IPS DF 6.9 (cell line): Measurements from ENCODE around the gene HACD3.

ENCODE experiments used
- DNase-seq: peaks from one replicate; pipeline ENCODE4 v3.0.0-alpha.2; 2013; ENCODE audit warnings: low read depth, low spot score
- H3K27ac ChIP-seq: one replicate; pipeline ENCODE4 v1.5.1; 2013; ENCODE audit warnings: low read length, control low read depth
- H3K27me3 ChIP-seq: 2 replicates; pipeline ENCODE4 v1.6.1; 2013; ENCODE audit warnings: mild to moderate bottlenecking, low read length; ENCODE audit not compliant: control insufficient read depth, insufficient read depth
- H3K36me3 ChIP-seq: 2 replicates; pipeline ENCODE4 v1.6.1; 2013; ENCODE audit warnings: low read length; ENCODE audit not compliant: control insufficient read depth, insufficient read depth
- H3K4me1 ChIP-seq: 2 replicates; pipeline ENCODE4 v1.6.1; 2013; ENCODE audit warnings: low read length; ENCODE audit not compliant: control insufficient read depth, insufficient read depth
- H3K4me3 ChIP-seq: 2 replicates; pipeline ENCODE4 v1.5.1; 2013; ENCODE audit warnings: mild to moderate bottlenecking, low read length
- H3K9me3 ChIP-seq: 2 replicates; pipeline ENCODE4 v1.6.1; 2013; ENCODE audit warnings: low read length, inconsistent platforms; ENCODE audit not compliant: control insufficient read depth, insufficient read depth
- WGBS: extraction: QIAGEN DNeasy Blood & Tissue Kit; methylation state at CpG from one replicate; pipeline ENCODE4 v1.1.7; 2013; ENCODE audit warnings: mixed read lengths, missing lambda C conversion rate; ENCODE audit not compliant: insufficient read length, insufficient coverage; 5-methylcytosine and 5-hydroxymethylcytosine counted together

HACD3 gene

DNA sequence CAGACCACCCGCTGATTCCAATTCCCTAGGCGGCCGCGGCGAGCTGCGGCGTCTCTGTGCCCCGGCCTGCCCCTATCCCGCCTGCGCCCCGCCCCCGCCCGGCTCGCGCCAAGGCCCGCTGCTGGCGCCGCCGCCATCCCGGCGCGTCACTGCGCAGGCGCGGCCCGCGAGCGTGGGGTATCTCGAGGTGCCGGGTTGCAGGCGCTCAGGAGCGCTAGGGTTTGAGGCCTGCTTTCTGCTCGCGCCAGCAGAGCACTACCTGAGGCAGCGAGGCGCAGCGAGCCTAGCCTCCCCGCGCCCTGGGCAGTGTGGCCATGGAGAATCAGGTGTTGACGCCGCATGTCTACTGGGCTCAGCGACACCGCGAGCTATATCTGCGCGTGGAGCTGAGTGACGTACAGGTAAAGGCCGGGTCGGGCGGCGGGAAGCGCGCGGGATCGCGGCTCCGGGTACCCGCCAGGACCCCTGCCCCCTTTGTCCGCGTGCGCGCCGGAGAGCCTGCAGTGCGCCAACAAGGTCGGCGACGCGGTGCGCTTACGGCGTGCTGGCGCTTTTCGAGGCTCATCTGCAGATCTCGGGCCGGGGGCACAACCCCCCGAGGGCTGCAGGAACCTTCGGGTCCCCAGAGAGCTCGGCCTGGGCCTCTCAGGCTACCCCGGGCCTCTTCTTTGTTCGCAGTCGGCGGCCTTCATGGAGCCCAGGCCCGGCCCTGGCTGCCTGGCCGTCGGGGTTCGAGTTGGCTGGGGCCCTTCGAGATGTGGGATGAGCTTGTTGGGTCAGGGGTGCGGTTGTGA, at the start of gene HACD3:
TSS of gene HACD3 (plus strand) at position 146 of the 794 bp plus-strand sequence. CDS start at position 315, 169 bp downstream.
- Histone ChIP-seq H3K4me3 (peak within 1 kb of the TSS; percentile 70), H3K4me1 (no peaks in the 10 kb centered on the region), H3K27ac (no peak within 1 kb of the TSS), H3K27me3 (no peaks in the 10 kb centered on the region), H3K9me3 (no peaks in the 10 kb centered on the region), H3K36me3 (no peaks in the 10 kb centered on the region)
- DNase-seq, result peak; percentile 54
- WGBS, result no CpG with 5 or more reads among the region's 88 CpGs

- DNase-seq, result no peak
- WGBS, result no CpG with 5 or more reads among the region's 4 CpGs
- Histone ChIP-seq H3K4me3 (no peak overlapping the region), H3K27ac (no peak overlapping the region), H3K4me1 (no peaks in the 10 kb centered on the region), H3K27me3 (no peaks in the 10 kb centered on the region), H3K9me3 (no peaks in the 10 kb centered on the region), H3K36me3 (no peaks in the 10 kb centered on the region; the same call in 1 of the 2 replicates)
Measured at GRCh38 chr15:65484876-65485275, 45.4 kb upstream of the HACD3 start.

- Histone ChIP-seq H3K9me3 (no peaks in the 10 kb centered on the region), H3K36me3 (peaks cover 8% of the 10 kb centered on the region), H3K27ac (no peak overlapping the region), H3K4me3 (no peak overlapping the region), H3K27me3 (no peaks in the 10 kb centered on the region), H3K4me1 (no peaks in the 10 kb centered on the region)
- WGBS, result no CpG with 5 or more reads among the region's 4 CpGs
- DNase-seq, result no peak
Measured at GRCh38 chr15:65494076-65494475, 36.2 kb upstream of the HACD3 start.

DNA sequence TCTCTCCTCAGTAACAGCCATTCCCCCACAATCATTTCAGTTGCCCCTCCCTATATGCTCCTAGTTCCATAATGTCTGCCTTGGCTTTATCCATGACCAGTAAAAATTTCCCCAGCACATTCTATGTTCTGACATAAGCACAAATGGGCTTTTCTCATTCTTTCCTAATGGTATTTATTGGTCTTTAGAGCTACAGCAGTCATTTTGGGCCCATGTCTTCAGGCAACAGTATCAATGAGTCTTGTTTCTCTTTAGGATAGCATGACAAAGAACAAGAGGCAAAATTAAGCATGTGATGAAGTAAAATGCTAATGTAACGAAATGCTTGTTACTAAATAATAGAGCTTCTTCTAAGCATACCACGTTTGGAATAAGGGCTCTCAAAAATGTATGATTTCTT, 20.9 kb upstream of the HACD3 start:
- no peaks in the 10 kb centered on the region; the same call in 1 of the 2 replicates for H3K36me3 ChIP-seq
- no peak overlapping the region for H3K4me3 ChIP-seq
- no peaks in the 10 kb centered on the region for H3K4me1 ChIP-seq
- H3K27ac ChIP-seq, result no peak overlapping the region
- DNase-seq, result no peak
- H3K9me3 ChIP-seq, result no peaks in the 10 kb centered on the region
- H3K27me3 ChIP-seq, result no peaks in the 10 kb centered on the region
- WGBS, result no CpG with 5 or more reads among the region's 2 CpGs

GRCh38 chr15:65512189-65512588, 18.1 kb upstream of the HACD3 start:
- H3K27me3 ChIP-seq, result no peaks in the 10 kb centered on the region
- DNase-seq, result no peak
- H3K36me3 ChIP-seq, result no peaks in the 10 kb centered on the region; the same call in 1 of the 2 replicates
- no peak overlapping the region for H3K27ac ChIP-seq
- no peaks in the 10 kb centered on the region for H3K4me1 ChIP-seq
- no peak overlapping the region for H3K4me3 ChIP-seq
- no peaks in the 10 kb centered on the region for H3K9me3 ChIP-seq
- no CpG with 5 or more reads among the region's 5 CpGs for WGBS

GRCh38 chr15:65512807-65513416, 17.4 kb upstream of the HACD3 start:
- Histone ChIP-seq H3K9me3 (no peaks in the 10 kb centered on the region), H3K4me3 (no peak overlapping the region), H3K27ac (no peak overlapping the region), H3K4me1 (no peaks in the 10 kb centered on the region), H3K27me3 (no peaks in the 10 kb centered on the region), H3K36me3 (no peaks in the 10 kb centered on the region; the same call in 1 of the 2 replicates)
- no peak for DNase-seq
- no CpG with 5 or more reads among the region's 10 CpGs for WGBS

DNA sequence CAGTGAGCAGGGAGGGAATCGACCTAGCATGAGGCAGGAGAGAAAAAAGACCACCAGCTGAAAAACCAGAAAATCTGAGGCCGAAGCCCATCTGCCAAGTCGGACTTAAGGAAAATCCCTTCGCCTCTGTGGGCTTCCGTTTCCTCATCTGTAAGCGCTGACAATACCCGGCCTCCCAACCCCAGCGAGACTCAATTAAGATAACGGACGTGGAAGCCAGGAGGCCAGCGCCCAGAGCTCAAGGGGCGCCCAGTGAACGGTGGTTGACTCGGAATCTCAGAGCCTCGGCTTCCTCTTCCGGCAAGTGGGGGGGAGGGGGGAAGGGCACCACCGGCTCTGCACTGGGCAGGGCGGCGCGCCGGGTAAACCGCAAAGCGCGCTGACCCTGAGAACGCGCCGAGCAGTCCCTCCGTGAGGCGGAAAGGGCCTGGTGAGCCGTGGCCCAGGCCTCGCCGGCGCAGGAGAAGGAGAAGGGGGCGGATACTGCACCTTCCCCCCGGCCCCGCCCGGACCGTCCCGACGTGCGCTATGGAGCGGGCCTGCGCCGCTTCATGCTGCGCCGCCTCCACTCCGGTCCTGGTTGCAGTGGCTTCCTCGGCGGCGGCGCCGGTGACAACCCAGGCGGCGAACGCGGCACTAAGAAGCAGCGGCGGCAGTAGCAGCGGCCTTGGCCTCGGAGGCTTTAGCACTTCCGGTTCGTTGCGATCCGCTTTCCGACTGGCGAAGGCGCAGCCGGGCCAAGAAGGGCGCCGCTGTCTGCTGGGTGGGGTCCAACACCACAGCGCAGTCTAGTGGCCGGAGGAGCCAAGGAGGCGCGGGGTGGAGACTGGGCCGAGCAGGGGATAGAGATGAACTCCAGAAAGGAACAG, 13.0 kb upstream of the HACD3 start, which contains the start of gene DPP8:
TSS of gene DPP8 (minus strand) at position 693 of the 869 bp plus-strand sequence. CDS start 5,136 bp downstream, outside the sequence.
- H3K4me1 ChIP-seq, result no peaks in the 10 kb centered on the region
- peak; percentile 92 for DNase-seq
- no peaks in the 10 kb centered on the region for H3K27me3 ChIP-seq
- H3K4me3 ChIP-seq, result peak within 1 kb of the TSS; percentile 94
- no peak within 1 kb of the TSS for H3K27ac ChIP-seq
- WGBS, result no CpG with 5 or more reads among the region's 75 CpGs
- H3K9me3 ChIP-seq, result no peaks in the 10 kb centered on the region
- no peaks in the 10 kb centered on the region; the same call in 1 of the 2 replicates for H3K36me3 ChIP-seq

DNA sequence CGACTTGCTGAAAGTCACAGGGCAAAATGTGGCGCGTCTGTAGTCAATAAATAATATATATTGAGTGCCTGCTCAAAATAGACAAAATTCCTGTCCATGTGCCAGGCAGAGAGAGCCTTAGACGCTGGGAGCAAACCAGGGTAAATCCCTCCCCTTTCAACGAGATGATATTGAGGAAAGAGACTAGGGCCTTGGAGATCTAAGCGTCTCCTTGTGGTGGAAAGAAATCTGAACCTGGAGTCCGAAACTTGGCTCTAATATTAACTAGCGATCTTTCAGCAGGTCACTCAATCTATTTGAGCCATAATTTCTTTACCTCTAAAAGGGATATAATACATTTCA, 12.4 kb upstream of the HACD3 start:
- Histone ChIP-seq H3K27ac (no peak overlapping the region), H3K9me3 (no peaks in the 10 kb centered on the region), H3K4me3 (no peak overlapping the region; the same call in 1 of the 2 replicates), H3K36me3 (no peaks in the 10 kb centered on the region), H3K27me3 (no peaks in the 10 kb centered on the region), H3K4me1 (no peaks in the 10 kb centered on the region)
- no peak for DNase-seq
- WGBS, result no CpG with 5 or more reads among the region's 8 CpGs

DNA sequence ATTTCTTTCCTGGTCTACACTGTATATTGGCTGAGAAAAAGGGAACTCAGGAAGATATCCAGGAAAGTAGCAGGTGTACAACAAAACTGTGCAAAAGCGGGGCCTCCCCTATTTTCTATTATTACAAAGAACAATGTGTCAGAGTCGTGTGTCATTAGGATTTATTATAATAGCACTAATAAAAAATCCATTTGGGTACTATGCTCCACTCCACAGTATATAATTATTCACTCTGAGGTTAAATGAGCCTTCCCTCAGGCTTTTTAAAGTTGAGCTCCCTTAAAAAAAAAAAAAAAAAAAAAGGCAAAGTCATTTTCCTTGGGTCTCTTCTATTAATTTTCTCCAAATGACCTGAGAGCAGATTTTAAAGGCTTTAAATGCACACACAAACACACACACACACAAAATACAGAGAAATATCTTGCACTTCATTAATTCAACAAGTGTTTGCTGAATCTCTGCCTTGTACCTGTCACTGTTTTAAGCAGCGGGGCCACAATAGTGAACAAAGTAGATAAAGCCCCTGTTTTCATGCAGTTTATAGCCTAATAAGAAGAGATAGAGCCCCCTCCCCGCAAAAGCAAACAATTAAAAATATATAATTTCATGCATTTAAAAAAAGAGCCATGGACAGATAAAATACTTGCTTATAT, 11.5 kb upstream of the HACD3 start:
- no CpG with 5 or more reads among the region's 4 CpGs for WGBS
- Histone ChIP-seq H3K4me3 (no peak overlapping the region), H3K4me1 (no peaks in the 10 kb centered on the region), H3K36me3 (no peaks in the 10 kb centered on the region), H3K9me3 (no peaks in the 10 kb centered on the region), H3K27ac (no peak overlapping the region), H3K27me3 (no peaks in the 10 kb centered on the region)
- no peak for DNase-seq

DNA sequence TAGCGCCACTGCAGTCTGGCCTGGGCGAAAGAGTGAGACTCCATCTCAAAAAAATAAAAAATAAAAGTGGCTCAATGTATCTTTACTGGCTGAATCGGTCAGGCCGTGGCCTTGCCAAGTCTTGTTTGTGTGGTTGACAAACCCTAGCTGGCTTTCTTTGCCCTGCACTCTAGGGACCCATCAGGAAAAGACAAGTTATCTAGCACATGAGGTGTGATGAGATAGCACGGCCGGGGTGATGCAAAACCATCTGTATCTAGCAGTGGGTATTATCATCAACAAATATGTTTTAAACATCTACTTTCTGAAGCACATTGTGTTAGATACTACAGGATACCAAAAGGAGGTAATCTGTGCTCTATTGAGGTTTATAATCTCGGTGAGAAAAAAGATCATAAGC, 8.9 kb upstream of the HACD3 start:
- no peaks in the 10 kb centered on the region for H3K4me1 ChIP-seq
- WGBS, result no CpG with 5 or more reads among the region's 7 CpGs
- DNase-seq, result no peak
- H3K4me3 ChIP-seq, result no peak overlapping the region
- no peaks in the 10 kb centered on the region for H3K36me3 ChIP-seq
- H3K27ac ChIP-seq, result no peak overlapping the region
- H3K27me3 ChIP-seq, result no peaks in the 10 kb centered on the region
- no peaks in the 10 kb centered on the region for H3K9me3 ChIP-seq
